Measurements from ENCODE around the gene AHCYL2. TPM values are rescaled to one million over a fixed set of nuclear protein-coding genes. Genes with fewer than 3 reads are reported as not detected.

Gene AHCYL2
- total RNA-seq, 1 donor from 2014 or later: 6.0 TPM

DNA sequence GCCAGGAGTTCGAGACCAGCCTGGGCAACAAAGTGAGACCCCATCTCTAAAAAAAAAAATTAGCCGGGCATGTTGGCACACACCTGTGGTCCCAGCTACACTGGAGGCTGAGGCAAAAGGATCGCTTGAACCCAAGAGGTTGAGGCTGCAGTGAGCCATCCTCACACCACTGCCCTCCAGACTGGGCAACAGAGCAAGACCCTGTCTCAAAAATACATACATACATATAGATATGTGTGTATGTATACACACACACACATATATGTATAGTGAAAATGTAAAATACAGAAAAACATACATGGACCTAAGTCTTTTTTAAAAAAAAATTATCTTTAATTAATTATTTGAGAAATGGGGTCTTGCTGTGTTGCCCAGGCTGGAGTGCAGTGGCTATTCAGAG is 30.9 kb upstream of the AHCYL2 start:
- no peaks in the 10 kb centered on the region for H3K36me3 ChIP-seq
- no peak overlapping the region for H3K27ac ChIP-seq (replicated peaks)
- H3K27me3 ChIP-seq (ENCODE audit: low read depth): peaks cover 8% of the 10 kb centered on the region
- no peak overlapping the region for H3K4me3 ChIP-seq
- peaks cover 18% of the 10 kb centered on the region for H3K4me1 ChIP-seq
- H3K9me3 ChIP-seq (replicated peaks): no peaks in the 10 kb centered on the region
- DNase-seq: no peak
- TF ChIP-seq, protein P1, sequence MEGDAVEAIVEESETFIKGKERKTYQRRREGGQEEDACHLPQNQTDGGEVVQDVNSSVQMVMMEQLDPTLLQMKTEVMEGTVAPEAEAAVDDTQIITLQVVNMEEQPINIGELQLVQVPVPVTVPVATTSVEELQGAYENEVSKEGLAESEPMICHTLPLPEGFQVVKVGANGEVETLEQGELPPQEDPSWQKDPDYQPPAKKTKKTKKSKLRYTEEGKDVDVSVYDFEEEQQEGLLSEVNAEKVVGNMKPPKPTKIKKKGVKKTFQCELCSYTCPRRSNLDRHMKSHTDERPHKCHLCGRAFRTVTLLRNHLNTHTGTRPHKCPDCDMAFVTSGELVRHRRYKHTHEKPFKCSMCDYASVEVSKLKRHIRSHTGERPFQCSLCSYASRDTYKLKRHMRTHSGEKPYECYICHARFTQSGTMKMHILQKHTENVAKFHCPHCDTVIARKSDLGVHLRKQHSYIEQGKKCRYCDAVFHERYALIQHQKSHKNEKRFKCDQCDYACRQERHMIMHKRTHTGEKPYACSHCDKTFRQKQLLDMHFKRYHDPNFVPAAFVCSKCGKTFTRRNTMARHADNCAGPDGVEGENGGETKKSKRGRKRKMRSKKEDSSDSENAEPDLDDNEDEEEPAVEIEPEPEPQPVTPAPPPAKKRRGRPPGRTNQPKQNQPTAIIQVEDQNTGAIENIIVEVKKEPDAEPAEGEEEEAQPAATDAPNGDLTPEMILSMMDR (IDR thresholded peaks at IDR 0.05; ENCODE audit: borderline replicate concordance): no peak
- intact Hi-C loops (cut with micrococcal nuclease): no loop called here

DNA sequence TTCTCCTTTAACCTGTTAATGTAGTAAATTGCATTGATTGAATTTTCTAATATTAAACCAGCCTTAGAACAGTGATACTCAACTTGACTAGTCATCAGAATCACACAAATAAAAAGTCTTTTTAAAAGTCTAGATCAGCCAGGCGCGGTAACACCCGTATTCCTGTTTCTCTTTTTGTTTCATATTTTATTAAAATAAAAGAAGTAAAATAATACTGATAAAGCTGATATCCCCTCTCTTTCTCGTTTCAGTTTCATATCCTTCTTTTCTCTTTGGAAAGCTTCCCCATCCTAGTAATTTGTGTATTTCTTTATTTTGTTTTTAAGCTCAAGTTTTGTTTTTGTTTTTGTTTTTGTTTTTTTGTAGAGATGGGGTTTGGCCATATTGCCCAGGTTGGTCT is 27.1 kb upstream of the AHCYL2 start:
- Histone ChIP-seq H3K4me1 (no peaks in the 10 kb centered on the region), H3K27ac (replicated peaks) (no peak overlapping the region), H3K36me3 (no peaks in the 10 kb centered on the region), H3K4me3 (no peak overlapping the region), H3K9me3 (replicated peaks) (no peaks in the 10 kb centered on the region), H3K27me3 (ENCODE audit: low read depth) (no peaks in the 10 kb centered on the region)
- TF ChIP-seq, protein P1 (IDR thresholded peaks at IDR 0.05; ENCODE audit: borderline replicate concordance): no peak
- no peak for DNase-seq
- intact Hi-C loops (cut with micrococcal nuclease): no loop called here

DNA sequence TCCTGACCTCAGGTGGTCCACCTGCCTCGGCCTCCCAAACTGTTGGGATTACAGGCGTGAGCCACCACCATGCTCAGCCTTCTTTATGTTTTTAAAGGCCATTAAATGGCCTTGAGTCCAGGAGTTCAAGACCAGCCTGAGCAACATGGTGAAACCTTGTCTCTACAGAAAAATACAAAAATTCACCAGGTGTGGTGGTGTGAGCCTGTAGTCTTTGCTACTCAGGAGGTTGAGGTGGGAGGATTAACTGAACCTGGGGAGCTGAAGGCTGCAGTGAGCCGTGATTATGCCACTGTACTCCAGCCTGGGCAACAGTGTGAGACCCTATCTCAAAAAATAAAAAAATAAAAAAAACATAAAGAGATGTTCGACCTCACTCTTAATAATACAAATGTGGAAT is 25.4 kb upstream of the AHCYL2 start:
- H3K4me3 ChIP-seq: no peak overlapping the region
- H3K4me1 ChIP-seq: no peaks in the 10 kb centered on the region
- TF ChIP-seq, protein P1 (IDR thresholded peaks at IDR 0.05; ENCODE audit: borderline replicate concordance): no peak
- no peaks in the 10 kb centered on the region for H3K9me3 ChIP-seq (replicated peaks)
- H3K36me3 ChIP-seq: no peaks in the 10 kb centered on the region
- DNase-seq: no peak
- H3K27me3 ChIP-seq (ENCODE audit: low read depth): no peaks in the 10 kb centered on the region
- no peak overlapping the region for H3K27ac ChIP-seq (replicated peaks)
- intact Hi-C loops (cut with micrococcal nuclease): no loop called here

DNA sequence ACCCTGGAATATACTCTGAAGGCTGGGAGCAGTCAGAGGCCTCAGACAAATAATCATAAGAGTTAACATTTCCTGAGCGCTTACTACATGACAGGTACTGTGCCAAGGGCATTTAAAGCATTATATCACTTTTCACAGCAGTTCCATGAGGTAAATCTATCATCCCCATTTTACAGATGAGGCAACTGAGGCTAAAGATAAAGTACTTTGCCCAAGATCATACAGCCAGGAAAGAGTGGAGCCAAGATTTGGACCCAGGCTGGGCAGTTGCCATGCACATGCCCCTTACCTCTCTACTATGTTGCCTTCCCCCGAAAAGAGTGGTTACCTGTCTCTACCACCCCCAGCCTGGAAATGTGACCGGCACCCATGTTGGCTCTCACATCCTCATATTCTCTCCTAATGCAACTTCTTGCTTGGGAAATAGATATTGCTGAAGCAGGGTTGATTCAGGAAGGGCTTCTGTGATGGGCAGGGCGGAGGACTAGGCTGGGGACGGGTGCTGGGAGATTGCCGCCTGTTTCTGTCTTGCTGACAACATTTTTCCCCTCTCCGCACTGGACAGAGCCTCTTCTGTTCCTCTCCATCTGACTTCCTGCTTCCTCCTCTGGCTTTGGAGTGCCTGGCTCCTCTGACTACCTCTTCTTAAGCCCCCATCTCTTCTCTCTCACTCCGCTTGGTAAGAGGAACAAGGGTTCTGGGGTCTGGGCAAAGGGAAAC is 22.6 kb upstream of the AHCYL2 start:
- H3K9me3 ChIP-seq (replicated peaks): no peaks in the 10 kb centered on the region
- no peaks in the 10 kb centered on the region for H3K4me1 ChIP-seq
- DNase-seq: no peak
- H3K27ac ChIP-seq (replicated peaks): no peak overlapping the region
- intact Hi-C loops (cut with micrococcal nuclease): no loop called here
- H3K36me3 ChIP-seq: peaks cover 4% of the 10 kb centered on the region
- no peaks in the 10 kb centered on the region for H3K27me3 ChIP-seq (ENCODE audit: low read depth)
- H3K4me3 ChIP-seq: no peak overlapping the region
- TF ChIP-seq, protein P1 (IDR thresholded peaks at IDR 0.05; ENCODE audit: borderline replicate concordance): no peak

DNA sequence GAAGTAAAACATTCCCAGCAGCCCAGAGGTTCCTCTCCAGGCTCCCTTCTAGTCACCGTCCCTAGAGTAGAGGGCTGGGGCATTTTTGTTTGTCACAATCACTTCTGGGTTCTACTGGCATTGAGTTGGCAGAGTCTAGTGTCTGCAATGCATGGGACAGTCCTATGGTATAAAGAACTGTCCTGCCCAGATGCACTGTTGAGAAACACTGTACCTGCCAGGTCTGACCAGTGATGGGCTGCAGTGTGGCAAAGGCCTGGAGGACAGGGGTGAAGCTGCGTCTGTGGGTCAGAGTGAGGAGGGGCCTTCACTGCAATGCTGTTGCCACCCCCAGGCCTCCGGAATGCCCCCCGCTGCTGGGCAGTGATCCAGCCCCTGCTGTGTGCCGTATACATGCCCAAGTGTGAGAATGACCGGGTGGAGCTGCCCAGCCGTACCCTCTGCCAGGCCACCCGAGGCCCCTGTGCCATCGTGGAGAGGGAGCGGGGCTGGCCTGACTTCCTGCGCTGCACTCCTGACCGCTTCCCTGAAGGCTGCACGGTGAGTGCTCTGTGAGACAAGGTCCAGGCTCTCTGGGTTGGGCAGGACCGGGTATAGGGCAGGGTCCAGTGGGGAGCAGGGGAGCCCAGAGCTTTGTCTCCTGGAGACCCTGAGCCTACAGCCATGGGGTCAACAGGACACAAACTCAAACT is 21.6 kb upstream of the AHCYL2 start:
- Histone ChIP-seq H3K27ac (replicated peaks) (no peak overlapping the region), H3K27me3 (ENCODE audit: low read depth) (no peaks in the 10 kb centered on the region), H3K4me1 (no peaks in the 10 kb centered on the region), H3K36me3 (peaks cover 4% of the 10 kb centered on the region), H3K4me3 (no peak overlapping the region), H3K9me3 (replicated peaks) (no peaks in the 10 kb centered on the region)
- TF ChIP-seq, protein P1 (IDR thresholded peaks at IDR 0.05; ENCODE audit: borderline replicate concordance): no peak
- intact Hi-C loops (cut with micrococcal nuclease): no loop called here
- no peak for DNase-seq
